ENCODE measurements around the gene IL11.

The IL11 gene

GRCh38 chr19:55373993-55374757 is 3.9 kb upstream of the IL11 start:
- DNase-seq (ENCODE audit: low spot score): peak; percentile 53
- no peak overlapping the region for H3K4me3 ChIP-seq (ENCODE audit: severe bottlenecking)

GRCh38 chr19:55373306-55373992 is 3.2 kb upstream of the IL11 start:
- peaks cover 14% of the 10 kb centered on the region for H3K4me1 ChIP-seq (ENCODE audit: insufficient read depth, poor library complexity, severe bottlenecking)
- no peak for ATAC-seq (ENCODE audit: low read depth)
- H3K36me3 ChIP-seq (ENCODE audit: low read depth): no peaks in the 10 kb centered on the region
- TF ChIP-seq CTCF (IDR thresholded peaks at IDR 0.05; ENCODE audit: poor library complexity, severe bottlenecking): no peak
- peak; percentile 60 for DNase-seq (ENCODE audit: low spot score)
- H3K27me3 ChIP-seq (ENCODE audit: insufficient read depth, poor library complexity, severe bottlenecking): no peaks in the 10 kb centered on the region
- no peak overlapping the region for H3K4me3 ChIP-seq (ENCODE audit: severe bottlenecking)
- H3K27ac ChIP-seq (ENCODE audit: poor library complexity, severe bottlenecking): peak overlapping the region; percentile 13
- no peaks in the 10 kb centered on the region for H3K9me3 ChIP-seq (ENCODE audit: severe bottlenecking)

More at GRCh38 chr19:55373993-55374757, 3.9 kb upstream of the IL11 start:
- peak overlapping the region; percentile 13 for H3K27ac ChIP-seq (ENCODE audit: poor library complexity, severe bottlenecking)
- H3K27me3 ChIP-seq (ENCODE audit: insufficient read depth, poor library complexity, severe bottlenecking): no peaks in the 10 kb centered on the region
- H3K4me1 ChIP-seq (ENCODE audit: insufficient read depth, poor library complexity, severe bottlenecking): peaks cover 14% of the 10 kb centered on the region
- no peaks in the 10 kb centered on the region for H3K9me3 ChIP-seq (ENCODE audit: severe bottlenecking)
- no peaks in the 10 kb centered on the region for H3K36me3 ChIP-seq (ENCODE audit: low read depth)
- ATAC-seq (ENCODE audit: low read depth): no peak
- no peak for TF ChIP-seq CTCF (IDR thresholded peaks at IDR 0.05; ENCODE audit: poor library complexity, severe bottlenecking)

- TF ChIP-seq CTCF (IDR thresholded peaks at IDR 0.05; ENCODE audit: poor library complexity, severe bottlenecking): no peak
- no peaks in the 10 kb centered on the region for H3K36me3 ChIP-seq (ENCODE audit: low read depth)
- no peaks in the 10 kb centered on the region for H3K9me3 ChIP-seq (ENCODE audit: severe bottlenecking)
- ATAC-seq (ENCODE audit: low read depth) (no peak), DNase-seq (ENCODE audit: low spot score) (peak; percentile 71)
- no peaks in the 10 kb centered on the region for H3K27me3 ChIP-seq (ENCODE audit: insufficient read depth, poor library complexity, severe bottlenecking)
- peaks cover 14% of the 10 kb centered on the region for H3K4me1 ChIP-seq (ENCODE audit: insufficient read depth, poor library complexity, severe bottlenecking)
- no peak overlapping the region for H3K4me3 ChIP-seq (ENCODE audit: severe bottlenecking)
- no peak overlapping the region for H3K27ac ChIP-seq (ENCODE audit: poor library complexity, severe bottlenecking)
Observed at GRCh38 chr19:55372316-55373081, 2.2 kb upstream of the IL11 start.

GRCh38 chr19:55369653-55370304 is 484 bp downstream of the IL11 start:
- Histone ChIP-seq H3K4me3 (ENCODE audit: severe bottlenecking) (peak overlapping the region; percentile 46), H3K4me1 (ENCODE audit: insufficient read depth, poor library complexity, severe bottlenecking) (peaks cover 8% of the 10 kb centered on the region), H3K27me3 (ENCODE audit: insufficient read depth, poor library complexity, severe bottlenecking) (no peaks in the 10 kb centered on the region), H3K9me3 (ENCODE audit: severe bottlenecking) (no peaks in the 10 kb centered on the region), H3K27ac (ENCODE audit: poor library complexity, severe bottlenecking) (peak overlapping the region; percentile 48), H3K36me3 (ENCODE audit: low read depth) (no peaks in the 10 kb centered on the region)
- no peak for TF ChIP-seq CTCF (IDR thresholded peaks at IDR 0.05; ENCODE audit: poor library complexity, severe bottlenecking)
- peak; percentile 79 for ATAC-seq (ENCODE audit: low read depth)
- DNase-seq (ENCODE audit: low spot score): peak; percentile 87

Measured in RWPE2 (cell line).